SK-N-SH treated with all-trans-retinoic acid at 6 μM for 48 hours (cell line): Measurements from ENCODE around the gene GPR176.

Experiments
- ESRRG ChIP-seq: fragments of 250-450 bp; sonication (Bioruptor Pico); IDR thresholded peaks from 2 replicates; pipeline ENCODE4 v1.6.1; 2021; ENCODE audit warnings: mild to moderate bottlenecking
- ZC3H10 ChIP-seq: fragments of 250-450 bp; sonication (Bioruptor Pico); IDR thresholded peaks from 2 replicates; pipeline ENCODE4 v1.5.1; 2021; ENCODE audit warnings: mild to moderate bottlenecking, moderate library complexity
- TF ChIP-seq, protein P1 (sequence below): fragments of 250-450 bp; sonication (Bioruptor Pico); IDR thresholded peaks from 2 replicates; pipeline ENCODE4 v1.8.0; 2020; ENCODE audit warnings: mild to moderate bottlenecking, moderate library complexity, borderline replicate concordance

DNA sequence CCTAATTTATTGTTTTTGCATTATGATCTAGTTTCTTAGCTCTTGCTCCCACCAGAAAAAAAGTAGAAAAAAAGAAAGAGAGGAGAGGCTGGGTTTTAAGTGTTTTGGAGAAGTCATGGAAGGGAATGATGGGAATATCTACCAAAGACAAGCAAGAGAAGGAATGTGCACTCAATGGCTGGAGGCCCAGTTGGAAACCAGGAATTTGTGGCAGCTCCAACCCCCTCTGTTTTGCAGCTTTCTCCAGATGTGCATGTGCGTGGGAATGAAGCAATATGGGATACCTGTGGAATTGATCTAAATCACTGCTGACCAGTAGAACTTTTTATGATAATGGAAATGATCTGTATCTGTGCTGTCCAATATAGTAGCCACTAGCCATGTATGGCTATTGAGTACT is 41.0 kb upstream of the GPR176 start:
- TF ChIP-seq, protein P1, sequence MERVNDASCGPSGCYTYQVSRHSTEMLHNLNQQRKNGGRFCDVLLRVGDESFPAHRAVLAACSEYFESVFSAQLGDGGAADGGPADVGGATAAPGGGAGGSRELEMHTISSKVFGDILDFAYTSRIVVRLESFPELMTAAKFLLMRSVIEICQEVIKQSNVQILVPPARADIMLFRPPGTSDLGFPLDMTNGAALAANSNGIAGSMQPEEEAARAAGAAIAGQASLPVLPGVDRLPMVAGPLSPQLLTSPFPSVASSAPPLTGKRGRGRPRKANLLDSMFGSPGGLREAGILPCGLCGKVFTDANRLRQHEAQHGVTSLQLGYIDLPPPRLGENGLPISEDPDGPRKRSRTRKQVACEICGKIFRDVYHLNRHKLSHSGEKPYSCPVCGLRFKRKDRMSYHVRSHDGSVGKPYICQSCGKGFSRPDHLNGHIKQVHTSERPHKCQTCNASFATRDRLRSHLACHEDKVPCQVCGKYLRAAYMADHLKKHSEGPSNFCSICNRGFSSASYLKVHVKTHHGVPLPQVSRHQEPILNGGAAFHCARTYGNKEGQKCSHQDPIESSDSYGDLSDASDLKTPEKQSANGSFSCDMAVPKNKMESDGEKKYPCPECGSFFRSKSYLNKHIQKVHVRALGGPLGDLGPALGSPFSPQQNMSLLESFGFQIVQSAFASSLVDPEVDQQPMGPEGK (CRISPR knock-in tag) = no peak
- TF ChIP-seq ESRRG (CRISPR knock-in tag) (no peak), ZC3H10 (CRISPR knock-in tag) (no peak)
